Measurements from ENCODE around the gene ESR1. TPM values are rescaled to one million over a fixed set of nuclear protein-coding genes. Genes with fewer than 3 reads are reported as not detected.

Gene ESR1
- total and polyA plus RNA-seq, 2 donors (not counting 1 experiment from before 2014, with no cell fraction given), result 0.06 to 0.50 TPM

GRCh38 chr6:152046118-152046517 lies 238.6 kb downstream of the ESR1 start:
- Histone ChIP-seq H3K4me3 (replicated peaks in 1 of 4; ENCODE audit: control extremely low read depth in 1 of 4, insufficient read depth in 1 of 4, low read depth in 3 of 4, low read length in 4 of 4) (no peak overlapping the region), H3K9ac (ENCODE audit: insufficient read depth, low read length) (no peak overlapping the region)
- TF ChIP-seq EZH2 (IDR thresholded peaks at IDR 0.05; ENCODE audit: low read length, missing control alignments) (no peak), CTCF (conservative IDR thresholded peaks at IDR 0.05 in 1 of 2, IDR thresholded peaks at IDR 0.05 in 1 of 2; ENCODE audit: low read depth in 1 of 2, low read length in 2 of 2) (no peak)

GRCh38 chr6:152048921-152049320 lies 241.4 kb downstream of the ESR1 start:
- Histone ChIP-seq H3K79me2 (ENCODE audit: control insufficient read depth, insufficient read depth, low read length) (no peaks in the 10 kb centered on the region), H3K9me3 (ENCODE audit: control insufficient read depth, insufficient read depth, low read depth, low read length) (no peaks in the 10 kb centered on the region), H3K4me2 (ENCODE audit: extremely low read depth, insufficient read depth, low read length) (no peak overlapping the region), H2AFZ (ENCODE audit: low read length) (no peak overlapping the region), H3K4me1 (ENCODE audit: control insufficient read depth, extremely low read depth, insufficient read depth, low read length) (no peaks in the 10 kb centered on the region), H3K27ac (ENCODE audit: insufficient read depth, low read length) (no peak overlapping the region), H4K20me1 (ENCODE audit: control insufficient read depth, extremely low read depth, insufficient read depth, low read length) (no peaks in the 10 kb centered on the region), H3K9ac (ENCODE audit: insufficient read depth, low read length) (no peak overlapping the region), H3K36me3 (ENCODE audit: control insufficient read depth, insufficient read depth, low read length) (no peaks in the 10 kb centered on the region), H3K4me3 (replicated peaks in 1 of 4; ENCODE audit: control extremely low read depth in 1 of 4, insufficient read depth in 1 of 4, low read depth in 3 of 4, low read length in 4 of 4) (no peak overlapping the region), H3K27me3 (ENCODE audit: control insufficient read depth, insufficient read depth, low read length) (no peaks in the 10 kb centered on the region)
- no peak for DNase-seq (ENCODE audit: low read depth in 2 of 2)
- TF ChIP-seq CTCF (conservative IDR thresholded peaks at IDR 0.05 in 1 of 2, IDR thresholded peaks at IDR 0.05 in 1 of 2; ENCODE audit: low read depth in 1 of 2, low read length in 2 of 2) (no peak), EZH2 (IDR thresholded peaks at IDR 0.05; ENCODE audit: low read length, missing control alignments) (no peak)

More at GRCh38 chr6:152046118-152046517, 238.6 kb downstream of the ESR1 start:
- Histone ChIP-seq H3K27me3 (ENCODE audit: control insufficient read depth, insufficient read depth, low read length) (no peaks in the 10 kb centered on the region), H2AFZ (ENCODE audit: low read length) (no peak overlapping the region), H3K79me2 (ENCODE audit: control insufficient read depth, insufficient read depth, low read length) (no peaks in the 10 kb centered on the region), H3K27ac (ENCODE audit: insufficient read depth, low read length) (no peak overlapping the region), H3K9me3 (ENCODE audit: control insufficient read depth, insufficient read depth, low read depth, low read length) (no peaks in the 10 kb centered on the region), H3K36me3 (ENCODE audit: control insufficient read depth, insufficient read depth, low read length) (no peaks in the 10 kb centered on the region), H3K4me1 (ENCODE audit: control insufficient read depth, extremely low read depth, insufficient read depth, low read length) (no peaks in the 10 kb centered on the region), H4K20me1 (ENCODE audit: control insufficient read depth, extremely low read depth, insufficient read depth, low read length) (no peaks in the 10 kb centered on the region), H3K4me2 (ENCODE audit: extremely low read depth, insufficient read depth, low read length) (no peak overlapping the region)
- no peak for DNase-seq (ENCODE audit: low read depth in 2 of 2)

- Histone ChIP-seq H4K20me1 (ENCODE audit: control insufficient read depth, extremely low read depth, insufficient read depth, low read length) (no peaks in the 10 kb centered on the region), H2AFZ (ENCODE audit: low read length) (no peak overlapping the region), H3K79me2 (ENCODE audit: control insufficient read depth, insufficient read depth, low read length) (no peaks in the 10 kb centered on the region), H3K4me1 (ENCODE audit: control insufficient read depth, extremely low read depth, insufficient read depth, low read length) (no peaks in the 10 kb centered on the region), H3K4me2 (ENCODE audit: extremely low read depth, insufficient read depth, low read length) (no peak overlapping the region), H3K36me3 (ENCODE audit: control insufficient read depth, insufficient read depth, low read length) (no peaks in the 10 kb centered on the region), H3K9ac (ENCODE audit: insufficient read depth, low read length) (no peak overlapping the region), H3K9me3 (ENCODE audit: control insufficient read depth, insufficient read depth, low read depth, low read length) (no peaks in the 10 kb centered on the region), H3K27me3 (ENCODE audit: control insufficient read depth, insufficient read depth, low read length) (no peaks in the 10 kb centered on the region), H3K27ac (ENCODE audit: insufficient read depth, low read length) (no peak overlapping the region), H3K4me3 (replicated peaks in 1 of 4; ENCODE audit: control extremely low read depth in 1 of 4, insufficient read depth in 1 of 4, low read depth in 3 of 4, low read length in 4 of 4) (no peak overlapping the region)
- TF ChIP-seq EZH2 (IDR thresholded peaks at IDR 0.05; ENCODE audit: low read length, missing control alignments), result no peak
- no peak for TF ChIP-seq CTCF (conservative IDR thresholded peaks at IDR 0.05 in 1 of 2, IDR thresholded peaks at IDR 0.05 in 1 of 2; ENCODE audit: low read depth in 1 of 2, low read length in 2 of 2)
- no peak for DNase-seq (ENCODE audit: low read depth in 2 of 2)
These were observed 242.0 kb downstream of the ESR1 start for GRCh38 chr6:152049502-152049901.

Measured in fibroblast of lung (primary cell).